Measurements from ENCODE around the gene PABPN1L. TPM values are rescaled to one million over a fixed set of nuclear protein-coding genes. Genes with fewer than 3 reads are reported as not detected.

PABPN1L gene
- total RNA-seq, 3 donors from 2014 or later, result not detected

DNA sequence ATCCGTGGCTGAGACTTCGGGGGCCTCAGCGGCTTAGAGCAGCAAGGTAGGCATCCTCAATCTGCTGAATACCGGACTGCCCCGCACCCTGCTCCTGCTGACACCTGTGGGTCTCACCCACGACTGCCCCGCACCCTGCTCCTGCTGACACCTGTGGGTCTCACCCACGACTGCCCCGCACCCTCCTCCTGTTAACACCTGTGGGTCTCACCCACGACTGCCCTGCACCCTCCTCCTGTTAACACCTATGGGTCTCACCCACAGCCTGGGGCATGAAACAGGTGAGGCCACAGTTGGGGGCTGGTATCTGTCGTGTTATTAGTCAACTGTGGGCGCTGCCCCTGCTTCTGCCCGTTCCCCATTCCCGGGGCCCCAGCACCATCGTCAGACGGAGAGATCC lies 36.3 kb upstream of the PABPN1L start:
- TF ChIP-seq POLR2A (IDR thresholded peaks at IDR 0.05) (no peak), POLR2AphosphoS5 (IDR thresholded peaks at IDR 0.05) (no peak)
- TF ChIP-seq, protein P1, sequence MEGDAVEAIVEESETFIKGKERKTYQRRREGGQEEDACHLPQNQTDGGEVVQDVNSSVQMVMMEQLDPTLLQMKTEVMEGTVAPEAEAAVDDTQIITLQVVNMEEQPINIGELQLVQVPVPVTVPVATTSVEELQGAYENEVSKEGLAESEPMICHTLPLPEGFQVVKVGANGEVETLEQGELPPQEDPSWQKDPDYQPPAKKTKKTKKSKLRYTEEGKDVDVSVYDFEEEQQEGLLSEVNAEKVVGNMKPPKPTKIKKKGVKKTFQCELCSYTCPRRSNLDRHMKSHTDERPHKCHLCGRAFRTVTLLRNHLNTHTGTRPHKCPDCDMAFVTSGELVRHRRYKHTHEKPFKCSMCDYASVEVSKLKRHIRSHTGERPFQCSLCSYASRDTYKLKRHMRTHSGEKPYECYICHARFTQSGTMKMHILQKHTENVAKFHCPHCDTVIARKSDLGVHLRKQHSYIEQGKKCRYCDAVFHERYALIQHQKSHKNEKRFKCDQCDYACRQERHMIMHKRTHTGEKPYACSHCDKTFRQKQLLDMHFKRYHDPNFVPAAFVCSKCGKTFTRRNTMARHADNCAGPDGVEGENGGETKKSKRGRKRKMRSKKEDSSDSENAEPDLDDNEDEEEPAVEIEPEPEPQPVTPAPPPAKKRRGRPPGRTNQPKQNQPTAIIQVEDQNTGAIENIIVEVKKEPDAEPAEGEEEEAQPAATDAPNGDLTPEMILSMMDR (IDR thresholded peaks at IDR 0.05), result no peak
- DNase-seq (ENCODE audit: low spot score in 2 of 2), result no peak
- Histone ChIP-seq H3K9me3 (no peaks in the 10 kb centered on the region), H3K27ac (no peak overlapping the region), H3K27me3 (no peaks in the 10 kb centered on the region), H3K36me3 (no peaks in the 10 kb centered on the region), H3K4me3 (no peak overlapping the region), H3K4me1 (no peaks in the 10 kb centered on the region)
- intact Hi-C loops (cut with DNase I; ENCODE audit: low total_unique reads), result no loop called here

DNA sequence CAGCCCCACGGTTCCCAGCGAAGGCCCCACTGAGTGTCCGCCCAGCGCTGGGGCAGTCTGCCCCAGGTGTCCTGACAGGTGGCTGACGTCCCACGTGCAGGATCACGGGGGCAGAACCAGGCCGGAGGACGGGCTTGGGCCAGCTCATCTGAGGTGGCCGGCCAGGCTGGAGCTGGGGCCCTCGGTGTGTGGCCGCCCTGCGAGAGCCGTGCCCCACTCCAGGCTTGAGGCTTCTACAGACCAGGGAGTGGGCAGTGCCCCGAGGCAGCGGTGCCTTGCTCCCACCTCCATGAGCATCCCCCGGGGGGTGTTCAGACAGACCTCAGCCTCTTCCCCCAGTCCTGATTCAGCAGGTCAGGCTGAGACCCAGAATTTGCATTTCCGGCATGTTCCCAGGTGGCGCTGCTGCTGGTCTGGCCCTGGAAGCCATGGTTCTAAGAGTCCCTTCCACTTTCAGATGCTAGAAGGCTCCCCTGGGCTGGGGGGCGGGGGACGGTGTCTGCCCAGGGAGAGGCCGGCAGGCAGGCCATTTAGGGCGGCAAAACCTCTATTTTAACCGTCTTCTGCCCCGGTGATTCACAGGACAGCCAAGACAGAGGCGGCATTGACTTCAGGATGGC lies 35.4 kb upstream of the PABPN1L start:
- Histone ChIP-seq H3K4me3 (no peak overlapping the region), H3K9me3 (no peaks in the 10 kb centered on the region), H3K36me3 (no peaks in the 10 kb centered on the region), H3K27me3 (no peaks in the 10 kb centered on the region), H3K4me1 (no peaks in the 10 kb centered on the region), H3K27ac (no peak overlapping the region)
- no peak for TF ChIP-seq POLR2A (IDR thresholded peaks at IDR 0.05)
- TF ChIP-seq, protein P1 (IDR thresholded peaks at IDR 0.05), result no peak
- TF ChIP-seq POLR2AphosphoS5 (IDR thresholded peaks at IDR 0.05), result no peak
- intact Hi-C loops (cut with DNase I; ENCODE audit: low total_unique reads), result no loop called here
- no peak for DNase-seq (ENCODE audit: low spot score in 2 of 2)

DNA sequence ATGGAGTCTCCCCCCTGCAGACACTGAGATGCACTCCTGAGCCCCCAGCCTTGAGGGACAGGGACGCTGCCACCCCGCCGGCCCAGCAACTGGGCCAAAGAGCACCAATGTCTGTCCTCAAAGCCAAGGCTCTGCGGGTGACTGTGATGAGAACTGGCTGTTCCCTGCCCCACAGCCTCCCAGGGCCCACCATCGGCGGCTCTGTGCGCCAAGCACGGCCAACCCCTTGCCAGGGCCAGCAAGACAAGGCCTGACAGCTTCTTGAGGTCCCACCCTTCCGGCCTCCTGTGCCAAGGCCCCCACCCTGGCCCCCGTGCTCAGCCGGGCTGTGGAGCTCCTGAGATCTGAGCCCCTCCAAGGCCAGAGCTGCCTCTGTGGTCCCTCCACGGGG lies 34.2 kb upstream of the PABPN1L start:
- Histone ChIP-seq H3K36me3 (no peaks in the 10 kb centered on the region), H3K27ac (no peak overlapping the region), H3K27me3 (no peaks in the 10 kb centered on the region), H3K4me1 (no peaks in the 10 kb centered on the region), H3K9me3 (no peaks in the 10 kb centered on the region), H3K4me3 (no peak overlapping the region)
- intact Hi-C loops (cut with DNase I; ENCODE audit: low total_unique reads), result no loop called here
- DNase-seq (ENCODE audit: low spot score in 2 of 2), result no peak
- no peak for TF ChIP-seq POLR2AphosphoS5 (IDR thresholded peaks at IDR 0.05)
- TF ChIP-seq POLR2A (IDR thresholded peaks at IDR 0.05), result no peak
- TF ChIP-seq, protein P1 (IDR thresholded peaks at IDR 0.05), result no peak

DNA sequence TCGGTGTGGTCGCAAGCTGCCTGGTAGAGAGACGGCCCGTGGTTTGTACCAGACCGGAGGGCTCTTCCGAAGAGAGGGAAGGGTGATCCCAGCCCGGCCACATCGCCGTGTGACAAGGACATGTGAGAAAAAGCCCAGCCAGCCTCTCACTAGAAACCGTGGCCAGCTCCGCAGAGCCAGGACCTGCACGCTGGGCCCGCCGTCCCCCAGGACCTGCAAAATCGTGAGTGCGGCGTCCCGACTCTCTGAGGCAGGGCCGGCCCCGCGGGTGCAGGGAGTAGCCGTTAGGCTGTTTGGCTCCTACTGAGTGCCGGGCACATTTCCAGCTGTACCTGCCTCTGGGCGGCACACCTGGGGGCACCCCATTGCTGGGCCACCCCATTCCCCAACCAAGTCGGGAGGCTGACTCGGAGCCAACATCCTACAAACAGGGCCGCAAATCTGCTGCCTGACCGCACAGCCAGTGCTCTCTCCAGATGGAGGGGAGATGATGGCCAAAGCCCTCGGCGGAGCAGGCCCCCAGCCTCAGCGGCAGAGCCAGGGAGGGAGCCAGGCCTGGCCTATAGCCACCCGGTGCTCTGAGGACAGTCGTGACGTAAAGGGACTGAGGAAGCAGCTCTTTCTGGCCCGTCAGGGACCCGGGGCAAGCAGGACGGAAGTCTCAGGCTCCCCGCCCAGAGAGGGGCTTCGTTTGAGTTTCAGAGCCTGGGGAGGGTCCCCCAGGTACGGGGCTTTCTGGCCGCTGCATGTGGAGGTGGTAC lies 33.6 kb upstream of the PABPN1L start:
- no peak for DNase-seq (ENCODE audit: low spot score in 2 of 2)
- H3K4me1 ChIP-seq, result no peaks in the 10 kb centered on the region
- no peak overlapping the region for H3K4me3 ChIP-seq
- no peaks in the 10 kb centered on the region for H3K36me3 ChIP-seq
- no peaks in the 10 kb centered on the region for H3K27me3 ChIP-seq
- no peaks in the 10 kb centered on the region for H3K9me3 ChIP-seq
- TF ChIP-seq, protein P1 (IDR thresholded peaks at IDR 0.05), result no peak
- TF ChIP-seq POLR2AphosphoS5 (IDR thresholded peaks at IDR 0.05) (no peak), POLR2A (IDR thresholded peaks at IDR 0.05) (no peak)
- intact Hi-C loops (cut with DNase I; ENCODE audit: low total_unique reads), result no loop called here
- H3K27ac ChIP-seq, result no peak overlapping the region

DNA sequence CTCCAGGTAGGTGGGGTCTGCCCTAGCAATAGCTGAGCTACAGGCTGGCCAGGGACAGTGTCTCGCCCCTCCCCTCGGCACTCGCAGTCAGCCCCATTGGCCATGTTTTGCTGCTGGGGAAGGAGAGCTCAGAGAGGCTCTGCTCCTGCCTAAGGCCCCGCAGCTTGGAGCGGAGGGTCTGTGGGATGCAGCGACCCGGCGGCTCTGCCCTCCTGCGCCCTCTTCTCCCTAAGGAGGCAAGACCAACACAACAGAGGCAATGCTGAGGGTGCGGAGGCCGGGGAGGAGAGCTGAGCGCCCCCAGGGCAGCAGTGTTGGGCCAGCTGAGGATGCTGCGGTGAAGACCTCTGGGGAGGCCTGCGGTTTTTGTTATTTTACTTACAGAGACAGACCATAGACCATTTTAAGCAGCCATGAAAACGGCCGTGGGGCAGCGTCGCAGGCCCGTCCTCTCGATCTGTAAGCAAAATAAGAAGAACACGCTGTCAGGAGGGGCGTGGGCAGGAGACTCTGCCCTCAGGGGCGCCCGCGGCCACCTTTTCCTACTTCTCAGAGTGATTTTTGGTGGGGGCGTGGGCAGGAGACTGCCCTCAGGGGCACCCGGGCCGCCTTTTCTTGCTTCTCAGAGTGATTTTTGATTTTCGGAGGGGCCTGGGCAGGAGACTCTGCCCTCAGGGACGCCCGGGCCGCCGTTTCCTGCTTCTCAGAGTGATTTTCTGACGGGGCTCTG lies 31.4 kb upstream of the PABPN1L start:
- Histone ChIP-seq H3K27ac (no peak overlapping the region), H3K4me1 (no peaks in the 10 kb centered on the region), H3K4me3 (no peak overlapping the region), H3K9me3 (no peaks in the 10 kb centered on the region), H3K27me3 (no peaks in the 10 kb centered on the region), H3K36me3 (no peaks in the 10 kb centered on the region)
- no peak for DNase-seq (ENCODE audit: low spot score in 2 of 2)
- intact Hi-C loops (cut with DNase I; ENCODE audit: low total_unique reads), result no loop called here
- no peak for TF ChIP-seq POLR2A (IDR thresholded peaks at IDR 0.05)
